Astrocyte (in vitro differentiated cells and primary cell): ENCODE data around the gene RBM23. TPM values are rescaled to one million over a fixed set of nuclear protein-coding genes. Genes with fewer than 3 reads are reported as not detected.
A peak's percentile ranks its signal among the peaks of the same experiment; 100 is the strongest.

ENCODE experiments used
- DNase-seq: peaks from one replicate; pipeline ENCODE4 v3.0.0-alpha.2; 2010; ENCODE audit warnings: low read depth
- FAIRE-seq: peaks from 2 replicates; lab custom pipeline; 2011; peaks lifted over from hg19 to GRCh38; lab: Jason Lieb, UNC
- H2AFZ ChIP-seq: 2 replicates; pipeline ENCODE4 v1.6.0; 2012; ENCODE audit warnings: low read depth, low read length, inconsistent platforms
- H3K27ac ChIP-seq: 2 replicates; pipeline ENCODE4 v1.5.1; 2011; ENCODE audit warnings: low read depth, low read length, inconsistent platforms
- H3K27me3 ChIP-seq: 2 replicates; pipeline ENCODE4 v1.6.0; 2011; ENCODE audit warnings: low read length, inconsistent platforms; ENCODE audit not compliant: insufficient read depth
- H3K36me3 ChIP-seq: 2 replicates; pipeline ENCODE4 v1.5.1; 2011; ENCODE audit warnings: low read length, inconsistent platforms; ENCODE audit not compliant: insufficient read depth
- H3K4me1 ChIP-seq: 2 replicates; pipeline ENCODE4 v1.5.1; 2011; ENCODE audit warnings: low read length, inconsistent platforms; ENCODE audit not compliant: insufficient read depth
- H3K4me2 ChIP-seq: 2 replicates; pipeline ENCODE4 v1.6.0; 2012; ENCODE audit warnings: low read length, inconsistent platforms
- H3K4me3 ChIP-seq: 2 replicates; pipeline ENCODE4 v1.5.1; 2011; ENCODE audit warnings: low read depth, mild to moderate bottlenecking, low read length, inconsistent platforms; ENCODE audit not compliant: insufficient read depth
- H3K79me2 ChIP-seq: 2 replicates; pipeline ENCODE4 v1.6.0; 2012; ENCODE audit warnings: mild to moderate bottlenecking, low read length, inconsistent platforms; ENCODE audit not compliant: insufficient read depth
- H3K9ac ChIP-seq: 2 replicates; pipeline ENCODE4 v1.6.0; 2012; ENCODE audit warnings: mild to moderate bottlenecking, low read length, inconsistent platforms
- H3K9me3 ChIP-seq: 2 replicates; pipeline ENCODE4 v1.5.1; 2012; ENCODE audit warnings: low read depth, mild to moderate bottlenecking, low read length, inconsistent platforms; ENCODE audit not compliant: insufficient read depth
- H4K20me1 ChIP-seq: 2 replicates; pipeline ENCODE4 v1.6.0; 2012; ENCODE audit warnings: low read length, inconsistent platforms; ENCODE audit not compliant: insufficient read depth
- H3K27ac Mint-ChIP-seq: one replicate; pipeline ENCODE4 v1.8.0; 2021; ENCODE audit warnings: mild to moderate bottlenecking, mixed read lengths; ENCODE audit not compliant: unreplicated experiment
- H3K27me3 Mint-ChIP-seq: one replicate; pipeline ENCODE4 v1.8.0; 2021; ENCODE audit warnings: low read depth, mixed read lengths; ENCODE audit not compliant: unreplicated experiment
- H3K36me3 Mint-ChIP-seq: one replicate; pipeline ENCODE4 v1.8.0; 2021; ENCODE audit warnings: low read depth, mixed read lengths; ENCODE audit not compliant: unreplicated experiment
- H3K4me1 Mint-ChIP-seq: one replicate; pipeline ENCODE4 v1.8.0; 2021; ENCODE audit warnings: low read depth, mixed read lengths; ENCODE audit not compliant: unreplicated experiment
- H3K4me3 Mint-ChIP-seq: one replicate; pipeline ENCODE4 v1.8.0; 2021; ENCODE audit warnings: mild to moderate bottlenecking, moderate library complexity, mixed read lengths; ENCODE audit not compliant: unreplicated experiment
- H3K9me3 Mint-ChIP-seq: one replicate; pipeline ENCODE4 v1.8.0; 2021; ENCODE audit warnings: mild to moderate bottlenecking, mixed read lengths; ENCODE audit not compliant: unreplicated experiment
- EZH2 ChIP-seq: IDR thresholded peaks from 2 replicates; pipeline ENCODE4 v1.6.1; 2012; ENCODE audit warnings: mild to moderate bottlenecking, low read length, inconsistent platforms; ENCODE audit not compliant: insufficient read depth
- total RNA-seq: library from RNA; stranded (reverse); gene quantifications from 2 replicates; pipeline ENCODE4 v1.2.1, GENCODE V29; 2021
- TF ChIP-seq, protein P1 (sequence below): IDR thresholded peaks from 2 replicates; pipeline ENCODE4 v1.5.1; 2011; ENCODE audit warnings: low read depth, mild to moderate bottlenecking, inconsistent platforms, low read length, moderate library complexity; ENCODE audit not compliant: insufficient read depth

The RBM23 gene
- total RNA-seq, 1 donor from 2014 or later = 49.3 TPM

DNA sequence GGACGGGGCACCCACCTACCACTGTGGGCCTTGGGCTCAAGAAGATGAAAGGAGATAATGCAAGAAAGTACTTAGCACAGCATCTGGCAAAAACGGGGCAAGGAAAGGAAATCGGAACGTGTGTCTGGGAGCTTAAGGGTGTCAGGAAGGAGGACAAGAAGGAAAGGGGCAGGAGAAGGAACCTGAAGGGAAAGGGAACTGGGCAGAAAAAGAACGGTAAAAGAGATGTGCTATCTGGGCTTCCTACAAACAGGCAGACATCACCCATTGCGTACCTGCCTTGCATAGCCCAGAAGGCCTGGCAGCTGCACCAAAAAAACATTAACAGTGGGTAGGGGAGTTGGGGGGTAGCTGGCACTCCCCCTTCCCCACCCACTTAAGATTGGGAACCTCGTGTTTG lies 36.9 kb downstream of the RBM23 start:
- Mint-ChIP-seq H3K4me1 (peaks cover 19% of the 10 kb centered on the region), H3K4me3 (no peak overlapping the region), H3K27me3 (peaks cover 3% of the 10 kb centered on the region), H3K36me3 (peaks cover 13% of the 10 kb centered on the region), H3K9me3 (no peaks in the 10 kb centered on the region), H3K27ac (peak overlapping the region; percentile 30)
- DNase-seq (no peak), FAIRE-seq (no peak)
- peaks cover 12% of the 10 kb centered on the region for H3K4me1 ChIP-seq
- peak overlapping the region; percentile 28 for H3K9ac ChIP-seq
- no peak overlapping the region for H2AFZ ChIP-seq
- H3K27me3 ChIP-seq = no peaks in the 10 kb centered on the region
- no peak overlapping the region for H3K4me3 ChIP-seq
- no peak for TF ChIP-seq EZH2
- TF ChIP-seq, protein P1, sequence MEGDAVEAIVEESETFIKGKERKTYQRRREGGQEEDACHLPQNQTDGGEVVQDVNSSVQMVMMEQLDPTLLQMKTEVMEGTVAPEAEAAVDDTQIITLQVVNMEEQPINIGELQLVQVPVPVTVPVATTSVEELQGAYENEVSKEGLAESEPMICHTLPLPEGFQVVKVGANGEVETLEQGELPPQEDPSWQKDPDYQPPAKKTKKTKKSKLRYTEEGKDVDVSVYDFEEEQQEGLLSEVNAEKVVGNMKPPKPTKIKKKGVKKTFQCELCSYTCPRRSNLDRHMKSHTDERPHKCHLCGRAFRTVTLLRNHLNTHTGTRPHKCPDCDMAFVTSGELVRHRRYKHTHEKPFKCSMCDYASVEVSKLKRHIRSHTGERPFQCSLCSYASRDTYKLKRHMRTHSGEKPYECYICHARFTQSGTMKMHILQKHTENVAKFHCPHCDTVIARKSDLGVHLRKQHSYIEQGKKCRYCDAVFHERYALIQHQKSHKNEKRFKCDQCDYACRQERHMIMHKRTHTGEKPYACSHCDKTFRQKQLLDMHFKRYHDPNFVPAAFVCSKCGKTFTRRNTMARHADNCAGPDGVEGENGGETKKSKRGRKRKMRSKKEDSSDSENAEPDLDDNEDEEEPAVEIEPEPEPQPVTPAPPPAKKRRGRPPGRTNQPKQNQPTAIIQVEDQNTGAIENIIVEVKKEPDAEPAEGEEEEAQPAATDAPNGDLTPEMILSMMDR = no peak
- no peak overlapping the region for H3K27ac ChIP-seq
- H4K20me1 ChIP-seq = no peaks in the 10 kb centered on the region
- H3K79me2 ChIP-seq = no peaks in the 10 kb centered on the region
- H3K9me3 ChIP-seq = no peaks in the 10 kb centered on the region
- H3K36me3 ChIP-seq = peaks cover 10% of the 10 kb centered on the region
- no peak overlapping the region for H3K4me2 ChIP-seq

DNA sequence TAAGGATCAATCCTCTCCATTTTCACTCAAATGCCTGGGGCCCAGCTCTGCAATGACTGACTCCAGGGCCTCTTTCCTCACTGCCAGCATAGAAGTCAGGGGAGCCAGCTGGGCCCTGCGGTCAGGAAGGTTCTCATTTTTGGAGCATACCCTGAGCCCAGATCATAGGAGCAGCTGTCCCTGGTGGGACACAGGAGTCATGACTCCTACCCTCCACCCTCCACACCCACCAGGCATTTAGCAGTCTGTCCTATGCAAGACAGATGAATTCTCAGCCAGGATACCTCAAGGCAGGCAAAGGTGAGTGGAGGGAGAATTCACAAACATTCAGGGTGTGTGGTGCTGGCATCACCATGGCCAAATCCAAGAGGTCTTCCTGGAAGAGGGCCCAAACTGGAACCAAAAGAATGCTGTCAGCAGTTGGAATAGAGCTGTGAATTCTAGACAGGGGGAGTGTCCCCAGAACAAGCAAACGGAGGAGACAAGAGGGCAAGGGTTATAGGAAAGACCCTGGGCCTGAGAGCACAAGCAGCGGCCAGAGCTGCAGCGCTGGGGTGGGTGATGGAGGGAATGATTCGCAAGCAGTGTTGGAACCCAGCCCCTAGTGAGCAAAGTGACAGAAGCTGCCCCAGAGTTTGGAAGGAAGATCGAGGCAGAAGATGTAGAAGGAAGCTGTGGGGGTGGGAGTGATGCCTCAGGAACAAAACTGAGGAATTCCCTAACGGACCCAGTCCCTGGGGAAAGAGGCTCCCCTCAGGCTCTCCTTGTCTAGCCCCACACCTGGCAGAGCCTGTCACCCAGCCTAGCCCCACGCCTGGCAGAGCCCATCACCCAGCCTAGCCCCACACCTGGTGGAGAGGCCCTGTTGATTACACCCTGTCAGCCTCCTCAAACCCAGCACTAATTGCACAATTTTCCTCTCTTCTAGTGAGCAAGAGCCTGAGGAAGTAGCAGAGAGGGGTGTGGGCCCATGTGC lies 40.4 kb downstream of the RBM23 start:
- peaks cover 10% of the 10 kb centered on the region for H3K4me1 ChIP-seq
- no peak for FAIRE-seq
- DNase-seq = no peak
- Mint-ChIP-seq H3K36me3 (peaks cover 23% of the 10 kb centered on the region), H3K27me3 (no peaks in the 10 kb centered on the region), H3K9me3 (no peaks in the 10 kb centered on the region), H3K27ac (peak overlapping the region; percentile 81), H3K4me1 (peaks cover 14% of the 10 kb centered on the region), H3K4me3 (no peak overlapping the region)
- no peaks in the 10 kb centered on the region for H3K9me3 ChIP-seq
- H2AFZ ChIP-seq = no peak overlapping the region
- H4K20me1 ChIP-seq = peaks cover 26% of the 10 kb centered on the region
- no peaks in the 10 kb centered on the region for H3K27me3 ChIP-seq
- H3K27ac ChIP-seq = no peak overlapping the region
- TF ChIP-seq, protein P1 = no peak
- TF ChIP-seq EZH2 = no peak
- peaks cover 18% of the 10 kb centered on the region for H3K36me3 ChIP-seq
- H3K9ac ChIP-seq = no peak overlapping the region
- H3K4me3 ChIP-seq = no peak overlapping the region
- H3K79me2 ChIP-seq = peaks cover 12% of the 10 kb centered on the region
- no peak overlapping the region for H3K4me2 ChIP-seq
